Aorta (tissue), 5 donors: ENCODE data around the gene DSCAM. TPM values are rescaled to one million over a fixed set of nuclear protein-coding genes. Genes with fewer than 3 reads are reported as not detected.

Source experiments
- ATAC-seq: fragments of 200-7000 bp; cut with Tn5 transposase; one replicate; pipeline ENCODE4 v1.9.1; 2022; ENCODE audit warnings: moderate library complexity; ENCODE audit not compliant: low FRiP score
- DNase-seq, 2 donors: peaks; one replicate each; pipeline ENCODE4 v3.0.0-alpha.2; 2020
- H3K27ac ChIP-seq, 2 donors: one replicate each; pipeline ENCODE4 v1.5.1; 2013; ENCODE audit warnings: low read length in 2 of 2, mild to moderate bottlenecking in 2 of 2, moderate library complexity in 2 of 2, control low read depth in 1 of 2, inconsistent platforms in 1 of 2, low read depth in 1 of 2
- H3K27me3 ChIP-seq, 2 donors: one replicate each; pipeline ENCODE4 v1.6.1; 2013; ENCODE audit warnings: control low read depth in 1 of 2, low read length in 1 of 2, mild to moderate bottlenecking in 1 of 2, moderate library complexity in 1 of 2; ENCODE audit not compliant: insufficient read depth in 2 of 2, control insufficient read depth in 1 of 2
- H3K36me3 ChIP-seq, 2 donors: one replicate each; pipeline ENCODE4 v1.6.1; 2013; ENCODE audit warnings: control low read depth in 1 of 2, low read length in 1 of 2, mild to moderate bottlenecking in 1 of 2; ENCODE audit not compliant: insufficient read depth in 2 of 2, control insufficient read depth in 1 of 2
- H3K4me1 ChIP-seq, 2 donors: one replicate each; pipeline ENCODE4 v1.6.1; 2013; ENCODE audit warnings: low read length in 2 of 2, control low read depth in 1 of 2, mild to moderate bottlenecking in 1 of 2, moderate library complexity in 1 of 2; ENCODE audit not compliant: insufficient read depth in 2 of 2, control insufficient read depth in 1 of 2
- H3K4me3 ChIP-seq, 2 donors: one replicate each; pipeline ENCODE4 v1.5.1; 2013; ENCODE audit warnings: low read length in 2 of 2, control low read depth in 1 of 2, mild to moderate bottlenecking in 1 of 2
- H3K9me3 ChIP-seq: one replicate; pipeline ENCODE4 v1.6.1; 2013; ENCODE audit warnings: mild to moderate bottlenecking, low read length; ENCODE audit not compliant: control insufficient read depth
- WGBS, 2 donors: extraction: QIAGEN DNeasy Blood & Tissue Kit; methylation state at CpG; one replicate each; pipeline ENCODE4 v1.1.7; 2013; 5-methylcytosine and 5-hydroxymethylcytosine counted together
- intact Hi-C, 2 donors: fragments of 100-400 bp; cut with DNase I; formaldehyde crosslinking; loops; one replicate each; pipeline versions ENCODE4 v1.14.2 to v1.15.0; 2022
- polyA plus RNA-seq, 2 donors: library from polyadenylated mRNA; stranded (reverse); fragments of 200-250 nt; gene quantifications; one replicate each; pipeline ENCODE4 v1.2.3, GENCODE V29; 2013
- total RNA-seq, 2 donors: library from RNA; stranded (reverse); fragmentation: NEBNext Ultra II Directional; extraction: Animal tissue kit (Norgen Biotek cat#: 25700); gene quantifications; one replicate each; pipeline ENCODE4 v1.2.1, GENCODE V29; 2021
- donor health status: healthy with polysubstance abuse.
- donor health status: Bipolar disorder and iron deficiency.
- donor health status: DM: no; HTN: no; CAD: no.
- donor health status: DM: no; HTN: no; CAD: no.
- donor health status: DM: yes; HTN: yes; CAD: no.

Gene DSCAM
- total and polyA plus RNA-seq, 4 donors: not detected

- Histone ChIP-seq H3K36me3 (no peaks in the 10 kb centered on the region), H3K27ac (no peak overlapping the region), H3K4me3 (no peak overlapping the region), H3K4me1 (no peaks in the 10 kb centered on the region), H3K27me3 (no peaks in the 10 kb centered on the region), H3K9me3 (peaks cover 2% of the 10 kb centered on the region)
- intact Hi-C loops: no loop called here
- WGBS, 2 donors: 79 to 85% methylated on average over 8 of the region's 8 CpGs
- ATAC-seq: no peak
- DNase-seq: no peak
Measured at GRCh38 chr21:39979321-39979720, 867.6 kb downstream of the DSCAM start.

- H3K9me3 ChIP-seq: peaks cover 2% of the 10 kb centered on the region
- no peaks in the 10 kb centered on the region for H3K4me1 ChIP-seq
- no peak overlapping the region for H3K4me3 ChIP-seq
- no peak for DNase-seq
- no peaks in the 10 kb centered on the region for H3K36me3 ChIP-seq
- 77 to 80% methylated on average over 5 of the region's 5 CpGs for WGBS, 2 donors
- no peak overlapping the region for H3K27ac ChIP-seq
- intact Hi-C loops: no loop called here
- no peaks in the 10 kb centered on the region for H3K27me3 ChIP-seq
- no peak for ATAC-seq
Measured at GRCh38 chr21:39976800-39977199, 870.2 kb downstream of the DSCAM start.

- intact Hi-C loops: no loop called here
- Histone ChIP-seq H3K4me3 (no peak overlapping the region), H3K36me3 (no peaks in the 10 kb centered on the region), H3K27me3 (no peaks in the 10 kb centered on the region), H3K4me1 (no peaks in the 10 kb centered on the region), H3K9me3 (peaks cover 2% of the 10 kb centered on the region), H3K27ac (no peak overlapping the region)
- DNase-seq (no peak), ATAC-seq (peak; percentile 29)
- WGBS, 2 donors: 73 to 75% methylated on average over 14 of the region's 14 CpGs
Measured at GRCh38 chr21:39972976-39973770, 873.8 kb downstream of the DSCAM start.

GRCh38 chr21:39972471-39972870, 874.5 kb downstream of the DSCAM start:
- no peak for ATAC-seq
- 43 to 48% methylated on average over 4 of the region's 4 CpGs for WGBS, 2 donors
- intact Hi-C loops: no loop called here
- no peak for DNase-seq
- Histone ChIP-seq H3K9me3 (peaks cover 3% of the 10 kb centered on the region), H3K27ac (no peak overlapping the region), H3K36me3 (no peaks in the 10 kb centered on the region), H3K27me3 (no peaks in the 10 kb centered on the region), H3K4me1 (no peaks in the 10 kb centered on the region), H3K4me3 (no peak overlapping the region)

GRCh38 chr21:39971956-39972355, 875.0 kb downstream of the DSCAM start:
- 6 to 12% methylated on average over 2 of the region's 2 CpGs for WGBS, 2 donors
- no peak for ATAC-seq
- no peak overlapping the region for H3K27ac ChIP-seq
- intact Hi-C loops: no loop called here
- H3K27me3 ChIP-seq: no peaks in the 10 kb centered on the region
- no peak for DNase-seq
- peaks cover 3% of the 10 kb centered on the region for H3K9me3 ChIP-seq
- H3K4me1 ChIP-seq: no peaks in the 10 kb centered on the region
- no peaks in the 10 kb centered on the region for H3K36me3 ChIP-seq
- H3K4me3 ChIP-seq: no peak overlapping the region

GRCh38 chr21:39969691-39970364, 877.1 kb downstream of the DSCAM start:
- Histone ChIP-seq H3K36me3 (no peaks in the 10 kb centered on the region), H3K27me3 (no peaks in the 10 kb centered on the region), H3K27ac (no peak overlapping the region), H3K9me3 (peaks cover 3% of the 10 kb centered on the region), H3K4me3 (no peak overlapping the region), H3K4me1 (no peaks in the 10 kb centered on the region)
- intact Hi-C loops: no loop called here
- no peak for DNase-seq
- no peak for ATAC-seq
- WGBS, 2 donors: 90 to 91% methylated on average over 8 of the region's 8 CpGs

- H3K4me1 ChIP-seq: no peaks in the 10 kb centered on the region
- H3K9me3 ChIP-seq: peaks cover 3% of the 10 kb centered on the region
- H3K27ac ChIP-seq: no peak overlapping the region
- H3K27me3 ChIP-seq: no peaks in the 10 kb centered on the region
- H3K36me3 ChIP-seq: no peaks in the 10 kb centered on the region
- ATAC-seq: no peak
- no peak for DNase-seq
- no peak overlapping the region for H3K4me3 ChIP-seq
- intact Hi-C loops: no loop called here
- 86 to 89% methylated on average over 2 of the region's 2 CpGs for WGBS, 2 donors
Measured at GRCh38 chr21:39968010-39968409, 878.9 kb downstream of the DSCAM start.

GRCh38 chr21:39966786-39967185, 880.2 kb downstream of the DSCAM start:
- no peak for ATAC-seq
- H3K4me3 ChIP-seq: no peak overlapping the region

GRCh38 chr21:39965026-39965425, 881.9 kb downstream of the DSCAM start:
- intact Hi-C loops: no loop called here
- no peak overlapping the region for H3K4me3 ChIP-seq
- no peaks in the 10 kb centered on the region for H3K36me3 ChIP-seq
- WGBS, 2 donors: 97 to 99% methylated on average over 1 of the region's 1 CpG
- no peak overlapping the region for H3K27ac ChIP-seq
- H3K9me3 ChIP-seq: peaks cover 7% of the 10 kb centered on the region
- no peak for ATAC-seq
- no peaks in the 10 kb centered on the region for H3K27me3 ChIP-seq
- no peaks in the 10 kb centered on the region for H3K4me1 ChIP-seq
- DNase-seq: no peak

More at GRCh38 chr21:39966786-39967185, 880.2 kb downstream of the DSCAM start:
- peaks cover 3% of the 10 kb centered on the region for H3K9me3 ChIP-seq
- H3K27me3 ChIP-seq: no peaks in the 10 kb centered on the region
- no peaks in the 10 kb centered on the region for H3K36me3 ChIP-seq
- intact Hi-C loops: no loop called here
- H3K27ac ChIP-seq: no peak overlapping the region
- whole genome bisulfite sequencing, 2 donors: 76 to 83% methylated on average over 3 of the region's 3 CpGs
- DNase-seq: no peak
- no peaks in the 10 kb centered on the region for H3K4me1 ChIP-seq
